Right lobe of liver (tissue), 4 donors: Measurements from ENCODE around the gene WHRN.

Experiments used
- CTCF ChIP-seq, 4 donors: fragments of 200-600 bp in 3 of 4; fragments of 450-650 bp in 1 of 4; IDR thresholded peaks; one replicate each; pipeline versions ENCODE4 v1.5.1 to v1.8.0; 2016 to 2022; ENCODE audit warnings: antibody characterized with exemption in 4 of 4, mild to moderate bottlenecking in 2 of 4
- POLR2A ChIP-seq: fragments of 450-650 bp; IDR thresholded peaks from one replicate; pipeline ENCODE4 v1.6.1; 2017; ENCODE audit warnings: antibody characterized with exemption, mild to moderate bottlenecking
- donor health status: DM: no; HTN: no; CAD: no.
- donor health status: DM: no; HTN: no; CAD: no.
- donor health status: DM: no; HTN: yes; CAD: no.

GRCh38 chr9:114492991-114493390 is 12.3 kb downstream of the WHRN start:
- TF ChIP-seq CTCF (IDR thresholded peaks at IDR 0.05) (no peak), POLR2A (no peak)
